Central memory CD8-positive, alpha-beta T cell (primary cell): ENCODE measurements around the gene POMT2.
"Not testable (repeated sequence)": the region's sequence is repeated elsewhere in the genome, so short reads cannot be mapped to it uniquely, and the experiment has no call there.

Experiments
- ATAC-seq: fragments of 150-1000 bp; cut with Tn5 transposase; replicated peaks from 2 replicates; pipeline ENCODE4 v1.10.0; 2022; ENCODE audit warnings: mild to moderate bottlenecking, moderate FRiP score, moderate number of reproducible peaks; ENCODE audit not compliant: poor library complexity, severe bottlenecking; ENCODE audit errors: extremely low read depth
- DNase-seq, 2 donors: peaks; one replicate each; pipeline ENCODE4 v3.0.0; 2021; ENCODE audit warnings: low spot score in 2 of 2
- H3K27ac Mint-ChIP-seq: one replicate; pipeline ENCODE4 v1.8.0; 2022; ENCODE audit warnings: low read depth, mild to moderate bottlenecking, moderate library complexity, mixed read lengths
- H3K27me3 Mint-ChIP-seq: one replicate; pipeline ENCODE4 v1.8.0; 2022; ENCODE audit warnings: mixed read lengths
- H3K36me3 Mint-ChIP-seq: one replicate; pipeline ENCODE4 v1.8.0; 2022; ENCODE audit warnings: mild to moderate bottlenecking, moderate library complexity, mixed read lengths; ENCODE audit not compliant: insufficient read depth
- H3K4me1 Mint-ChIP-seq: one replicate; pipeline ENCODE4 v1.8.0; 2022; ENCODE audit warnings: mixed read lengths
- H3K4me3 Mint-ChIP-seq: one replicate; pipeline ENCODE4 v1.8.0; 2022; ENCODE audit warnings: mild to moderate bottlenecking, moderate library complexity, mixed read lengths
- H3K9me3 Mint-ChIP-seq: one replicate; pipeline ENCODE4 v1.8.0; 2022; ENCODE audit warnings: mixed read lengths

The POMT2 gene

DNA sequence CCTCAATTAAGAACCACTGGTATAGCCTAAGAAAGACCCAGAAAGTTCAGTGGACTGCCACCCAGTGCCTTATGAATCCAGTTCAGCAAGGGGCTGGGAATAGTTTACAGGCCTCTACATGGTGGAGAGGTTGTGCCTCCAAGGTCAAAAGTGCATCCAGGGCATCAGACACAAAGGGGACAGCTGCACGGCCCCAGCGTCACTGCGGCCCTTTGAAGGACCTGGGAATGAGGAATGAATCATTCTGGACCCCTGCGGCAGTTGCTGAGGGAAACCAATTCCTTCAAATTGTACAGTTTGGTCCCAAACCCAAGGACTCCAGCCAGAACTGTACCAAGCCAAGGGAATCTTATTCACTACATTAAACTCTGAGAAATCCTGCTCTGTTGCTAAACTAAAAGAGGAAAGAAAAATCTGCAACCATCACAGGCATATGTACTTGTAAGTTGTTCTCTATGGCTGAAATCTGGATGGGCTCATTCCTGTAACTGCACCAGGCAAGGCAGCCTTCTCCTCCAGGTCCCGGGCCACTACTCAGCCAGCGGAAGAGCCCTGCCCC lies 38.8 kb downstream of the POMT2 start:
- Mint-ChIP-seq H3K4me1 (no peaks in the 10 kb centered on the region), H3K36me3 (peaks cover 6% of the 10 kb centered on the region), H3K27me3 (no peaks in the 10 kb centered on the region), H3K9me3 (no peaks in the 10 kb centered on the region), H3K27ac (no peak overlapping the region), H3K4me3 (no peak overlapping the region)
- ATAC-seq, result no peak
- no peak for DNase-seq

DNA sequence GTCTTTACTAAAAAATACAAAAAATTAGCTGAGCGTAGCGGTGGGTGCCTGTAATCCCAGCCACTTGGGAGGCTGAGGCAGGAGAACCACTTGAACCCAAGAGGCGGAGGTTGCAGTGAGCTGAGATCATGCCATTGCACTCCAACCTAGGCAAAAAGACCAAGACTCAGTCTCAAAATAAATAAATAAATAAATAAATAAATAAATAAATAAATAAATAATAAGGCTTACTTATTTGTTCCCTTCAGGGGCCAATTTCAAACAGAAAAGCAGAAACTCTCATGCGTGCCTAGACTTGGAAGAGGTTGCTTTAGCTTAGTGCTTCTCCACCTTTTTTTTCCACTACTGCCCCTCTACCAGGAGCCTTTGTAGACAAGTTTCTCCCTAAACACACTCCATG lies 39.8 kb downstream of the POMT2 start:
- not testable (repeated sequence) for H3K4me1 Mint-ChIP-seq, ATAC-seq, DNase-seq, H3K9me3 Mint-ChIP-seq, H3K27me3 Mint-ChIP-seq, H3K27ac Mint-ChIP-seq, H3K4me3 Mint-ChIP-seq, H3K36me3 Mint-ChIP-seq

DNA sequence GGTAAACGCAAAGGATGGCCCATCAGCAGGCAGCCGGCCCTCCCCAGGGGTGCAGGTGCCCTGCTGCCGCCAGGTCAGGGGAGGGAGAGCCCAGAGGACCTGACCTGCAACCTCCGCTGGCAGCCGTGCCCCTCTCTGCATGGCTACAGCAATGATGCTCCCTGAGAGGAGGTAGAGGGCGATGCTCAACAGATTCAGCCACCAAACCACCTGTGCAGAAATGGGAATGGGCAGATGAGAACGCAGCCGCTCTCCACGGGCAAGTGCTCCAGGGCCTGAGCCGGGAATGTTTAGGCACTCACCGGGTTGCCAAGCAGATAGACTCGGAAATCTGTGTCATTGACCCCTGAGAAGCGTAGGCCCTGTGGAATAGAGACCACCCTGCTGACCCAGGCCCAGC lies 41.0 kb downstream of the POMT2 start:
- Mint-ChIP-seq H3K27me3 (no peaks in the 10 kb centered on the region), H3K4me3 (no peak overlapping the region), H3K27ac (no peak overlapping the region), H3K9me3 (no peaks in the 10 kb centered on the region), H3K36me3 (peaks cover 3% of the 10 kb centered on the region), H3K4me1 (no peaks in the 10 kb centered on the region)
- ATAC-seq, result no peak
- DNase-seq, result no peak

DNA sequence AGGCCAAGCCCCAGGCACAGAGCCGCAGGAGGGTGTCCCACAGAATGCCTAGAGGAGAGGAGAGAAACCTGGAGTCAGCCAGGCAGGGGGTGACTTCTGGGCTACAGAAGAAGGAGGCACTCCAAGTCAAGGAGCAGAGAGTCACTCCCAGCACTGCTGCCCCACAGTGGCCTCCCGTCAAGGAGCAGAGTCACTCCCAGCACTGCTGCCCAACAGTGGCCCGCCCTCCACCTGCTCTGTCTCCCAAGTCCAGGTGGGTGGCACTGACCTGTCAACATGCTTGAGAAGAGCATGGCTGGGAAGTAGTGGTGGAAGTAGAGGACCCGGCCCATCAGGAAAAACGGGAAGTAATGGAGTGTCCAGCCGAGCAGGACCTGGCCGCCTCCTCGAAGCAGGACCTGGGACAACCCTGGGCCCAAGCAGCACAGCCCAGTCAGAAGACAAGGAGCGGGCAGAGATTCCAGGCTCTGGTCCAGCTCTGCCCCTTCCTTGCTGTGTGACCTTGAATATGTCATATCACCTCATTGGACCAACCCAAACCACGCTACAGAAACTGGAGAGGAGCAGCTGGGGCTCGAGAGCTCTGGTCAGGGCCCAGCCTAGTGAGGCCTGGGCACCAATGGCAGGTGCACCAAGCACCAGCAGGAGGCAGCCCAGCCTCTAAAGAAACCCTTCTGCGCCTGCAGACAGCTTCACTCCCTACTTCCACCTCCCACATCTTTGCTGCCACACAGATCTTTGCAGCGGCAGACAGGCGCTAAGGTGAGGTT lies 42.0 kb downstream of the POMT2 start:
- peaks cover 2% of the 10 kb centered on the region for H3K36me3 Mint-ChIP-seq
- ATAC-seq, result no peak
- no peaks in the 10 kb centered on the region for H3K4me1 Mint-ChIP-seq
- no peaks in the 10 kb centered on the region for H3K9me3 Mint-ChIP-seq
- H3K4me3 Mint-ChIP-seq, result no peak overlapping the region
- no peak for DNase-seq
- no peak overlapping the region for H3K27ac Mint-ChIP-seq
- peaks cover 2% of the 10 kb centered on the region for H3K27me3 Mint-ChIP-seq

DNA sequence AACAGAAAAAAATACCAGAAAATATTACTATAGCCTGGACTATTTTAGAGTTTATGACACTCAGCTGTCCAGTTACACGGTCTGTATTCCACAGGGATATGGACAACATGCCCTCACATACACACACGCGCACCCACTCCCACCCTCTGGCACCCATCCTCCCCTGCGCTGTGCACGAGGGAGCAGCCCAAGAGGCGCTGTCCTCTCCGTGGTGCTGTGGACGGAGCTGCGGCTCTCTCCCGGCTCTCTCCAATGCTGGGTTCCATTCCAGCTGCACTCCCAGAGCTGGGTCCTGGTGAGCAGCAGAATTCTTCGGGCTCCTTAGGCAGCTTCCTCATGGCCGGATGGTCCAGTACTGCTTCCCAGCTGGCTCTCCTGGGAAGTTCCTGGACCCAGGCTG lies 43.7 kb downstream of the POMT2 start:
- no peak for ATAC-seq
- H3K4me1 Mint-ChIP-seq, result no peaks in the 10 kb centered on the region
- H3K36me3 Mint-ChIP-seq, result no peaks in the 10 kb centered on the region

DNA sequence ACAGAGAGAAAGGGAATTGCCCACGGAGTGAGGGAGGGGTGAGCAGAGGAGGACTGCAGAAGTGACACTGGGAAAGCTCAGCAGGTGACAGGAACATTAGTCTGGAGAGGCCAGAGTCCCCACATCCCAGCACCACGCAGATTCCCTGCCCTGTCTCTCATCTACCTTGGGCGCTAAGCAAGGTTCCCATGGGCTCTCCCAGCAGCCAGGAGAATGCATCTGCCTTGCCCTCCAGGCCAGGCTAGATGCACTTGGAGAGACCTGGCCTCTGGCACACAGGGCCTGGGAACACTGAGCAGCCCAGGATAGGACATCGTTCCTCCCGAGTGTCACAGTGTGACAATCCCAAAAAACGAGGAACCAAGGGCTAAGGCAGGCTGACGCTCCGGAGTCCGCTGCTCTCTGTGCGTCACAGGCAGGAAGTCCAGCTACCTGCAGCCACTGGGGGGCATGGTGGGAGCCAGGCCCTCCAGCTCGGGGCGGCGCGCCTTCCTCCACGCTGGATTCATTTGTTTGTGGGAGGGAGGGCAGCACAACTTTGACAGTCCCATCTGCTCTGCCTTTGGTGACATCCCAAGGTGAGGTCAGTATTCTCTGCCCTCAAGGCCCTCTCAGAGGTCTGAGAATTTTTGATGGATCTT lies 44.3 kb downstream of the POMT2 start:
- no peak overlapping the region for H3K4me3 Mint-ChIP-seq
- peaks cover 24% of the 10 kb centered on the region for H3K27me3 Mint-ChIP-seq
- DNase-seq (no peak), ATAC-seq (no peak)
- no peaks in the 10 kb centered on the region for H3K36me3 Mint-ChIP-seq
- no peaks in the 10 kb centered on the region for H3K9me3 Mint-ChIP-seq
- no peaks in the 10 kb centered on the region for H3K4me1 Mint-ChIP-seq
- no peak overlapping the region for H3K27ac Mint-ChIP-seq

More for the DNA sequence above, 43.7 kb downstream of the POMT2 start:
- Mint-ChIP-seq H3K27me3 (peaks cover 19% of the 10 kb centered on the region), H3K27ac (no peak overlapping the region), H3K9me3 (no peaks in the 10 kb centered on the region), H3K4me3 (no peak overlapping the region)
- no peak for DNase-seq

DNA sequence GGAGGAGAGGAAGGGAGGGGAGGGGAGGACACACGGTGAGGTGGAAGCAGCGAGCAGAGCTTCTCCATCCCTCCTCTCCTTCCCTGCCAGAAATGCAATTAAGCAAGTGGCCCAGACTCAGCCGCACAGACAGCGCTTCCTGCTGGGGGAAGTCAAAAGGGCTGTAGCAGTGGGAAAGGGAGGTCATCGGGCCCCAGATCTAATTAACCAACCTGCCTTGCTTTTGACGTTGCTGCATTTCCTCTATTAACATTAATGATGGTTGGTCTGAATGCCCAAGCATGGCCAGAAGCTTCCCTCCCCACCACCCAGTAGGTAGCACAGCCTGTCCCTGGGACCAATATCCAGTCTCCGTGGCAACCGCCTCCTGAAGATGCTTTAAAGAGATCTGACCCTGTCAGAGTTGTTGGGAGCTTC lies 45.1 kb downstream of the POMT2 start:
- Mint-ChIP-seq H3K27ac (no peak overlapping the region), H3K27me3 (peaks cover 29% of the 10 kb centered on the region), H3K9me3 (no peaks in the 10 kb centered on the region), H3K4me1 (no peaks in the 10 kb centered on the region), H3K4me3 (no peak overlapping the region), H3K36me3 (no peaks in the 10 kb centered on the region)
- ATAC-seq, result no peak
- DNase-seq, result no peak

DNA sequence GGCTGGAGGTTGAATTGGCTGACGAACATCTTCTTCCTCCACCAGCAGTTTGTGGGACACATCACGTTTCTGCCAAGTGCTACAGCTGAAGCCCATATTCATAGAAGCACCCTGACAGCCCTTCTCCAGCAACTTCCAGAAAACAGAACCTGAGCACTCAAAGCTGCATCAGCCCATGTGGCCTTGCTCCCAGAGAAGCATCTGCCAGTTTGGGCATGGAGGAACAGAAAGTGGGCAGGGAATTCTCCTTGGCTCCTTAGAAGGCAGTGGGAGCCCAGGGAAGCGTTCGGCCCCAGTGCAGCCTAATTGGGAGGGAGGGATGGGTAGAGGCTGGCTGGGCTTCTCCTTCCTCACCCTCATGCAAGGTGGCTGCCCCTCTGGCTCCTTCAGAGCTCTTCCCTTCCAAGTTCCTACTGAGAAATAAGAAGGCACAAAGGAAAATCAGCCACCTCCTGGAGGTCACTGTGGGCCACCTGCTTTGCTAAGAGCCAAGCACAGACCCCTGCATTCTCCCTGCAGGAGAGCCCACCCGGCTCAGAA lies 45.6 kb downstream of the POMT2 start:
- Mint-ChIP-seq H3K36me3 (no peaks in the 10 kb centered on the region), H3K4me3 (no peak overlapping the region), H3K9me3 (no peaks in the 10 kb centered on the region), H3K27ac (no peak overlapping the region), H3K4me1 (no peaks in the 10 kb centered on the region), H3K27me3 (peaks cover 32% of the 10 kb centered on the region)
- DNase-seq (no peak), ATAC-seq (no peak)

DNA sequence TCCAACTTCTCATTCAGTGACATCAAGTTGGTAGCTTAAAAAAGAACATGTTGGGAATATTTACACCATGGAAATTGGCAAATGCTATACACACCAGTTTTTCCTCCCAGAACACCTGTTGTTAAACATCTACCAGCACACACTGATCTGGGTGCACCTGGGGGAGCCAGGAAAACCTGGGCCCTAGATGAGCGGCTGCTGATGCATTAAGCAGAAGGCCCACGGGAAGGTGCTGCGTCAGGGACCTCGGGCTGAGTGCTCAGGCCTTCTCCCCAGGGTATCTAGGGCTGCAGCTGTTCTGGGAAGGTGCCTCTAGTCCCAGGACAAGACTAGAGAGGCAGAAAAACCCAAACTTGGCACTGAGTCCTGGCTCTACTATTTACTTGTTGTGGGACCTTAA lies 46.9 kb downstream of the POMT2 start:
- H3K4me3 Mint-ChIP-seq, result no peak overlapping the region
- DNase-seq (no peak), ATAC-seq (no peak)
- H3K4me1 Mint-ChIP-seq, result no peaks in the 10 kb centered on the region
- no peaks in the 10 kb centered on the region for H3K9me3 Mint-ChIP-seq
- no peaks in the 10 kb centered on the region for H3K36me3 Mint-ChIP-seq
- H3K27me3 Mint-ChIP-seq, result peaks cover 44% of the 10 kb centered on the region
- H3K27ac Mint-ChIP-seq, result no peak overlapping the region

DNA sequence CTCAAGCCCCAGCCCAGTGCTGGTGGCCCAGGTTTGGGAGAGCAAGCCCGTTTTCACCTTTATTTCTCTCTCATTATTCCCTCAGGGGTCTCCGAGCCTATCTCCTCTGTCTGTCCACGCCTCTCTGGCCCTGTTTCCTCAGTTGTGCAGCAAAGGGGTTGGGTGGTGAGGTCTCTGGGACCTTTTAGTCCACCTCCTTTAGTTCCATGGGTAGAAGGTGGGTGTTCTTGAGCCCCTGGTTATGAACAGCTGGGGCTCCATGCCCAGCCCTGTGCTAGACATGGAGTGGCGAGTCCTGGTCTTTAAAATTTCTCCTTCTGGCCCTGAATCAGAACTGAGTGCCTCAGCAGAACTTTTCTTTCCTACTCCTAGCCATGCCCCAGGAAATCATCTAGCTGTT lies 48.4 kb downstream of the POMT2 start:
- DNase-seq (no peak), ATAC-seq (no peak)
- no peak overlapping the region for H3K27ac Mint-ChIP-seq
- no peak overlapping the region for H3K4me3 Mint-ChIP-seq
- no peaks in the 10 kb centered on the region for H3K9me3 Mint-ChIP-seq
- H3K27me3 Mint-ChIP-seq, result peaks cover 58% of the 10 kb centered on the region
- no peaks in the 10 kb centered on the region for H3K4me1 Mint-ChIP-seq
- H3K36me3 Mint-ChIP-seq, result no peaks in the 10 kb centered on the region

DNA sequence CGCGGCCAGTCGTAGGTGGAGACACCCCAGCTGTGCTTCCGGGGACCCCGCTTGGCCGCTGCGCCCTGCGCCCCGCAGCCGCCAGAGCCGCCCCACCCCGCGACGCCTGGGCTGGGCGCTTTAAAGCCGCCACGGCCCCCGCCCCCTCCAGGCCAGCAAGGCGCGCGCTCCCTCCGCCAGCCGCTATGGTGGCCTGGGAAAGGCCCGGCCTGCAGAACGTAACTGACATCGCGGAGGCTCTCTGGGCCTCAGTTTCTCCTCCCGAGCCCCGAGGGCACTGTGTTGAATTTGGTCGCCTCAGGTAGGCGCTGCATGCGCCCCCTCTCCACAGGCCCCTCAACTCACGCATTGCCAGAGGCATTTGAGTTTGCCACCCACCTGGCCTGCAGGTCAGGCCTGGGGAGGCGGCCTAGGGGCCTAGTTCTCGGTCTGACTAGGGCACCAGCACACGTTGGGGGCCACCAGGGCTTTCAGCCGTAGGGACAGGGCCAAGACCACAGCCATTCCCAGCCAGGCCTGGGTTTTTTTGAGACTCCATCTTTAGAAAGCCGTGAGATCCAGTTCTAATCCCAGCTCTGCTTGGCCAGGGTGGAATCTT lies 49.5 kb downstream of the POMT2 start, which contains the start of gene NGB:
Gene NGB (minus strand): TSS at position 94 of the 598 bp plus-strand sequence. CDS start 269 bp downstream, outside the sequence.
- ATAC-seq (no peak), DNase-seq (no peak)
- Mint-ChIP-seq H3K27ac (no peak within 1 kb of the TSS), H3K27me3 (peaks cover 58% of the 10 kb centered on the region), H3K4me1 (no peaks in the 10 kb centered on the region), H3K4me3 (no peak within 1 kb of the TSS), H3K36me3 (no peaks in the 10 kb centered on the region), H3K9me3 (no peaks in the 10 kb centered on the region)

DNA sequence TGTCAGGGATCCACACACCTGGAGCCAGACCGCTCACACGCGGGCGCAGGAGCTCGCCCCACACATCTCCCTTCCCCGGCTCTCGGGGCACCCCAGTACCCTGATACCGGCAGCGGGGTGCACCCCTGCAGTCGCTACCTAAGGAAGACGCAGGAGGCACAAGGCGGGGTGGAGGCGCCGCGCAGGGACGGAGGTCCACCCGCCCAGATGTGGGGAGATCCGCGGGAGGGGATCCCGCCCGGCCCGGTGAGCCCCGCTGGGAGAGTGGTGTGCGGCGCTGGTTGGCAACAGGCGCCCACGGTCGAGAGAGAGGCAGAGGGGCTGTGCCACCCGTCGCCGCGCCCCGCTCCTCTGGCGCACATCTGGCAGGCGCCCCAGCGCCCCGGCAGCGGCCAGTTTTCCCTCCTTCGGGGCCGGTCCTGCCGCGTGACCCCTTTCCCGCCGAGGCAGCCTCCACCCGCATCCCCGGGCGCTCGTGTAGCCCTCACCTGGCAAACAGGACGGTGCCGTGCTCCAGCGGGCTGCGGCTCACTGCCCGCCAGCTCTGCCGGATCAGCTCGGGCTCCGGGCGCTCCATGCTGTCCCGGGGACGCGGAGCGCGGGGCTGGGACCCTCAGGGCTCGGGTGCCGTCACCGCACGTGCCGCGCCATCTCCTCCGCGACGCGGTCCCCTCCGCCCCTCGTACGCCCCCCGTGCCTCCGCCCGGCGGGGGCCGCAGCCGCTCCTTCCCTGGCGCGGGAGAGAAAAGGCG lies 50.1 kb downstream of the POMT2 start:
- no peak for ATAC-seq
- no peaks in the 10 kb centered on the region for H3K9me3 Mint-ChIP-seq
- no peaks in the 10 kb centered on the region for H3K4me1 Mint-ChIP-seq
- no peaks in the 10 kb centered on the region for H3K36me3 Mint-ChIP-seq
- no peak overlapping the region for H3K27ac Mint-ChIP-seq
- H3K27me3 Mint-ChIP-seq, result peaks cover 58% of the 10 kb centered on the region
- DNase-seq, result no peak
- H3K4me3 Mint-ChIP-seq, result no peak overlapping the region
